GM12892 (cell line): ENCODE data around the gene TMEM270.

Experiments
- DNase-seq: peaks from one replicate; pipeline ENCODE4 v3.0.0; 2011; ENCODE audit not compliant: insufficient read length
- FAIRE-seq: peaks from 2 replicates; lab custom pipeline; 2011; peaks lifted over from hg19 to GRCh38; lab: Jason Lieb, UNC
- POLR2A ChIP-seq: IDR thresholded peaks from 2 replicates; pipeline ENCODE4 v1.6.1; 2011; ENCODE audit warnings: low read depth, low read length, control low read depth
- POLR2AphosphoS5 ChIP-seq: IDR thresholded peaks from 2 replicates; pipeline ENCODE4 v1.6.1; 2011; ENCODE audit warnings: low read depth, low read length, control low read depth
- TAF1 ChIP-seq: IDR thresholded peaks from 2 replicates; pipeline ENCODE4 v1.6.1; 2011; ENCODE audit warnings: low read depth, mild to moderate bottlenecking, control low read depth, low read length, borderline replicate concordance

The TMEM270 gene

DNA sequence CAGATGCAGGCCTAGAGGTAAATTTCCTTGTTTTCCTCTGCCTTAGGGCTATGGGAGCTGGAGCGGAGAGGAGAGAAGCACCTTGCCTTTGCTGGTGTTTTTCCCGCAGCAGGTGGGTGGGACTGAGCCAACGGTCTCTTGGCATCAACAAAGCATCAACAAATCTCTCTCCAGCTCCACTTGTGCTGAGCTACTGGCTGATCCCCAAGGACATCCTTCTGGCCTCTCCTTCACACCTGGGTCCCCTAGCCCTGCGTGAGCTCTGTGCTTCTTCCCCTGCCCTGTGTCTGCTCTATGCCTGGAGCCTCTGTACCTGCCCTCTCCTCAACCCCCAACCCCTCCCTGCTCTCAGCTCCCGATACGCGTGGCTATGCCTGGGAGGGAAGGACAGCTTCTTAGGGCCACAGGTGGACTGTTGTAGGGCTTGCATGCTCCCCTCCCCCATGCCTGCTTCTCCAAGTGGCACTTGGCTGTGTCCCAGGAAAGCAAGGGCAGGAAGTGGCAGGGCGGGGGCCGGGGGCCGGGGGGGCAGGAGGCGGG is 33.3 kb upstream of the TMEM270 start:
- TF ChIP-seq TAF1 (no peak), POLR2AphosphoS5 (no peak), POLR2A (no peak)
- DNase-seq (no peak), FAIRE-seq (no peak)

DNA sequence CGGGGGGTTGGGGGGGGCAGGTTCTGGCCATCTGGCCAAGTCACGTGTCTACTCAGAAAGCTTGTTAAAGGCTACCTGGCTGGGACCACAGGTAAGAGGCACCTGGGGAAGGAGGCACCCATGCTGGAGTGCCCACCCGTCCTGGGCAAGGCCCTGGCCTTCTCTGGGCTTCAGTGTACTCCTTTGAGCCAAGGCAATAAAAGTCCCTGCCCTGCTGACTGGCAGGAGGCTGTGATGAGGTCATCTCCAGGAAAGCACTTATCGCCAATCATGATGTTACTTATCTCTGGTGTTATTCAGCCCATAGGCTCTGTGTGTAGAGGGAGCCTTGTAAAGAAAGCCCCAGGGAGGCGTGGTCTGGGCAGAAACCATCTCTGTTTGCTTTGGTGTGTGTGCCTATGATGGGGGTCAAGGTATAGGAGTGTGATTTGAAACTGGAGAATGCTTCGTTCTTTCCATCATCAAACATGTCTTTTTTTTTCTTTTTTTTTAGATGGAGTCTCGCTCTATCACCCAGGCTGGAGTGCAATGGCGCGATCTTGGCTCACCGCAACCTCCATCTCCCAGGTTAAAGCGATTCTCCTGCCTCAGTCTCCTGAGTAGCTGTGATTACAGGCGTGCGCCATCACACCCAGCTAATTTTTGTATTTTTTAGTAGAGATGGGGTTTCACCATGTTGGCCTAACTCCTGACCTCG is 32.7 kb upstream of the TMEM270 start:
- FAIRE-seq (no peak), DNase-seq (no peak)
- TF ChIP-seq POLR2A: no peak
- TF ChIP-seq TAF1: no peak
- no peak for TF ChIP-seq POLR2AphosphoS5

DNA sequence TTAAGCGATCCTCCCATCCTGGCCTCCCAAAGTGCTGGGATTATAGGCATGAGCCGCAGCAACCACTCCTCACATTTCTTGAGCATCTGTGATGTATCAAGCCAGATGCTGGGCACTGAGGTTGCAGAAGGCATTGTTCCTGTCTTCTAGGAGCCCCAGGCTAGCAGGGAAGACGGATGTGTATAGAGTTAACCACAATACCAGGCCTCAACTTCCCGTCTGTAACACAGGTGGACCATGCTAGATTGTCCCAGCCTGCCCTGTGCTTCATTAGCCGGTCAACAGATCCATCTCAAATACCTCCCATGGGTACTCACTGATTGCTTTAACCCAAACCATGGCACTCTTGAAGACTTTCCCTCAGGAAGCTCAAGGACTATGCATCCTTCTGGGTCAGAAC is 32.0 kb upstream of the TMEM270 start:
- FAIRE-seq (no peak), DNase-seq (no peak)
- TF ChIP-seq POLR2A (no peak), POLR2AphosphoS5 (no peak), TAF1 (no peak)

DNA sequence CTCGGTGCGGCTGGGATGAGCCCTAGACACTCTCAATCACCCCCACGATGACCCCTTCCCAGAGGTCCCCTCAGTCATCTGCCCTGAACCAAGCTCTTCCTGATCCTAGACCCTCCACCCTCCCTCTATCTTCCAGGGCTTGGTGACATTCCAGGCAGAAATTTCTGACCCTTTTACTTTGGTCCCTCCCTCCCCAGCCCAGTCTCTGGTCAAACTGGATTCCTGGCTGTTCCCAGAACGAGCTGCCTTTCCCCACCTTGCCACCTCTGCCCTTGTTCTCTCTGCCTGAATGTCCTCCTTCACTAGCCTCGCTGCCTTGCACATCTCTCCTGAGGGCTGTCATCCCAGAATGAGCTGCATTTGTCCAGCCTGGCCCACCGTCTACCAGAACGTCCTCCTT is 31.5 kb upstream of the TMEM270 start:
- no peak for DNase-seq
- TF ChIP-seq POLR2AphosphoS5: no peak
- no peak for TF ChIP-seq POLR2A
- TF ChIP-seq TAF1: no peak

GRCh38 chr7:73829921-73830680 is 30.9 kb upstream of the TMEM270 start:
- FAIRE-seq (no peak), DNase-seq (no peak)
- no peak for TF ChIP-seq TAF1
- TF ChIP-seq POLR2A: no peak
- no peak for TF ChIP-seq POLR2AphosphoS5

More for the DNA sequence above, 31.5 kb upstream of the TMEM270 start:
- FAIRE-seq: no peak

- TF ChIP-seq POLR2A (no peak), POLR2AphosphoS5 (no peak)
- DNase-seq (no peak), FAIRE-seq (no peak)
These were observed 30.0 kb upstream of the TMEM270 start, which contains the start of gene CLDN4 for GRCh38 chr7:73830681-73831583. Gene CLDN4, plus strand, starts transcription at chr7:73830996. Its CDS starts 206 bp downstream, at chr7:73831202.

GRCh38 chr7:73831584-73831833 is 29.4 kb upstream of the TMEM270 start:
- DNase-seq (no peak), FAIRE-seq (no peak)
- no peak for TF ChIP-seq POLR2A
- no peak for TF ChIP-seq POLR2AphosphoS5
- no peak for TF ChIP-seq TAF1

DNA sequence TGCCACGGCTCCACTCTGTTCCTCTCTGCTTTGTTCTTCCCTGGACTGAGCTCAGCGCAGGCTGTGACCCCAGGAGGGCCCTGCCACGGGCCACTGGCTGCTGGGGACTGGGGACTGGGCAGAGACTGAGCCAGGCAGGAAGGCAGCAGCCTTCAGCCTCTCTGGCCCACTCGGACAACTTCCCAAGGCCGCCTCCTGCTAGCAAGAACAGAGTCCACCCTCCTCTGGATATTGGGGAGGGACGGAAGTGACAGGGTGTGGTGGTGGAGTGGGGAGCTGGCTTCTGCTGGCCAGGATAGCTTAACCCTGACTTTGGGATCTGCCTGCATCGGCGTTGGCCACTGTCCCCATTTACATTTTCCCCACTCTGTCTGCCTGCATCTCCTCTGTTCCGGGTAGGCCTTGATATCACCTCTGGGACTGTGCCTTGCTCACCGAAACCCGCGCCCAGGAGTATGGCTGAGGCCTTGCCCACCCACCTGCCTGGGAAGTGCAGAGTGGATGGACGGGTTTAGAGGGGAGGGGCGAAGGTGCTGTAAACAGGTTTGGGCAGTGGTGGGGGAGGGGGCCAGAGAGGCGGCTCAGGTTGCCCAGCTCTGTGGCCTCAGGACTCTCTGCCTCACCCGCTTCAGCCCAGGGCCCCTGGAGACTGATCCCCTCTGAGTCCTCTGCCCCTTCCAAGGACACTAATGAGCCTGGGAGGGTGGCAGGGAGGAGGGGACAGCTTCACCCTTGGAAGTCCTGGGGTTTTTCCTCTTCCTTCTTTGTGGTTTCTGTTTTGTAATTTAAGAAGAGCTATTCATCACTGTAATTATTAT is 28.9 kb upstream of the TMEM270 start:
- no peak for FAIRE-seq
- TF ChIP-seq TAF1 (no peak), POLR2AphosphoS5 (no peak), POLR2A (no peak)
- no peak for DNase-seq

DNA sequence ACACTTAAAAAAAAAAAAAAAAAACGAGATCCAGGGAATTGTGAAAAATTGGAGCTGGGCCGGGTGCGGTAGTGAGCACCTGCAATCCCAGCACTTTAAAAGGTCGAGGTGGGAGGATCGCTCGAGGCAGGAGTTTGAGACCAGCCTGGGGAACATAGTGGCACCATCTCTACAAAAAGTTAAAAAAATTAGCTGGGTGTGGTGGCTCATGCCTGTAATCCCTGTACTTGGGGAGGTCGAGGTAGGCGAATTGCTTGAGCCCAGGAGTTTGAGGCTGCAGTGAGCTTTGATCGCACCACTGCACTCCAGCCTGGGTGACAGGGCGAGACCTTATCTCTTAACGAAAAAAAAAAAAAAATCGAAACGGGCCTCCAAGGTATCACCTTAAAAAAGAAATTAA is 28.2 kb upstream of the TMEM270 start:
- no peak for DNase-seq
- no peak for FAIRE-seq
- TF ChIP-seq POLR2A (no peak), TAF1 (no peak), POLR2AphosphoS5 (no peak)

DNA sequence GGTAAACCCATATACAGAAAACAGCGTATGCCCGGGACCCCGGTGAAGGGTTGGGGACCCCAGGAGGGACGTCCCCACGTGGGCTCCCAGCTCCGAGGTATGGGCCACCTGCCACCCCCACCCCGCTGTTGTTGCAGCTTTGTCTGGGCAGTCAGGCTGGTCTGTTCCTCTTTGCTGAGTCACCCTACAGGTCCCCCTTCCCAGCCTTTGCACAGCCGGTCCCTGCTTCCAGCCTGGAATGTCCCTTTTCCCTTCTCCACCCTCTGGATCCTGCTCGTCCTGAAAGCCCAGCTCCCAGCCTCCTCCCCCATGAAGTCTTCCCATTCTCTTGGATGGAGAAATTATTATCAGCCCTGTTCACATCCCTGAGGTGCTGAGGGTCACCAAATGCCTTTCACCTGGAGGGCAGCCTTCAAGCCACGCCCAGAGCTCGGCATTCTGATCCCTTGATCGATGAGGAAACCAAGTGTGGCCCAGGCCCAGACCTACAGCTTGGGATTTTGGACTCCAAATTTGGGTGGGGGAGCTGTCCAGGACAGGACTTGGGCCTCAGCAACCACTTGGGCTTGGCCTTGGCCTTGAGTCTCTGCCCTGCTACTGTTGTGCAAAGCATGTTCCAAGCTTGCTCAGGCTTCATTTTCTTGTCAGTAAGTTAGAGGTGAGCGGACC is 27.6 kb upstream of the TMEM270 start:
- FAIRE-seq (no peak), DNase-seq (no peak)
- TF ChIP-seq TAF1 (no peak), POLR2A (no peak), POLR2AphosphoS5 (no peak)
